Skeletal muscle tissue (tissue), 4 donors: ENCODE measurements around the gene COMMD10. TPM values are rescaled to one million over a fixed set of nuclear protein-coding genes. Genes with fewer than 3 reads are reported as not detected.
"Not testable (repeated sequence)": the region's sequence is repeated elsewhere in the genome, so short reads cannot be mapped to it uniquely, and the experiment has no call there.

Source experiments
- H3K27ac ChIP-seq: one replicate; pipeline ENCODE4 v1.7.0; 2013; ENCODE audit warnings: mild to moderate bottlenecking, low read depth, low read length, inconsistent platforms
- H3K27me3 ChIP-seq, 3 donors: one replicate each; pipeline ENCODE4 v1.7.0; 2013; ENCODE audit warnings: low read length in 3 of 3; ENCODE audit not compliant: control insufficient read depth in 3 of 3, insufficient read depth in 3 of 3
- H3K36me3 ChIP-seq, 3 donors: one replicate each; pipeline ENCODE4 v1.7.0; 2013; ENCODE audit warnings: low read length in 3 of 3; ENCODE audit not compliant: control insufficient read depth in 3 of 3, insufficient read depth in 3 of 3
- H3K4me1 ChIP-seq, 3 donors: one replicate each; pipeline ENCODE4 v1.7.0; 2013; ENCODE audit warnings: low read length in 3 of 3, mild to moderate bottlenecking in 3 of 3; ENCODE audit not compliant: control insufficient read depth in 3 of 3, insufficient read depth in 3 of 3
- H3K4me3 ChIP-seq, 3 donors: one replicate each; pipeline ENCODE4 v1.7.0; 2013; ENCODE audit warnings: low read length in 3 of 3
- H3K9ac ChIP-seq, 3 donors: one replicate each; pipeline ENCODE4 v1.7.0; 2013; ENCODE audit warnings: low read length in 3 of 3, mild to moderate bottlenecking in 3 of 3, moderate library complexity in 2 of 3, low read depth in 1 of 3
- H3K9me3 ChIP-seq, 3 donors: one replicate each; pipeline ENCODE4 v1.7.0; 2013; ENCODE audit warnings: low read length in 3 of 3; ENCODE audit not compliant: control insufficient read depth in 3 of 3
- total RNA-seq: library from RNA; depleted of rRNA; stranded (reverse); fragments of >200 nt; gene quantifications from one replicate; pipeline ENCODE4 v1.2.3, GENCODE V29; 2014
- donor health status: Osteomylitis.

COMMD10 gene
- total RNA-seq, 1 donor from 2014 or later = 37.1 TPM

GRCh38 chr5:116062352-116062751 lies 22.5 kb upstream of the COMMD10 start:
- Histone ChIP-seq H3K27me3 (peaks cover 0 to 4% (median 0%) of the 10 kb centered on the region in 3 donors), H3K4me3 (no peak overlapping the region), H3K9ac (no peak overlapping the region), H3K36me3 (no peaks in the 10 kb centered on the region), H3K9me3 (no peaks in the 10 kb centered on the region), H3K4me1 (no peaks in the 10 kb centered on the region), H3K27ac (no peak overlapping the region)

GRCh38 chr5:116063950-116064349 lies 20.9 kb upstream of the COMMD10 start:
- no peak overlapping the region for H3K9ac ChIP-seq
- peaks cover 0 to 4% (median 0%) of the 10 kb centered on the region in 3 donors for H3K27me3 ChIP-seq
- no peaks in the 10 kb centered on the region for H3K4me1 ChIP-seq
- H3K36me3 ChIP-seq = no peaks in the 10 kb centered on the region
- H3K4me3 ChIP-seq = no peak overlapping the region
- no peak overlapping the region for H3K27ac ChIP-seq
- no peaks in the 10 kb centered on the region for H3K9me3 ChIP-seq

GRCh38 chr5:116068028-116068632 lies 16.7 kb upstream of the COMMD10 start:
- no peak overlapping the region for H3K27ac ChIP-seq
- no peaks in the 10 kb centered on the region for H3K27me3 ChIP-seq
- no peaks in the 10 kb centered on the region for H3K36me3 ChIP-seq
- H3K9me3 ChIP-seq = no peaks in the 10 kb centered on the region
- H3K4me1 ChIP-seq = no peaks in the 10 kb centered on the region
- H3K4me3 ChIP-seq = no peak overlapping the region
- no peak overlapping the region for H3K9ac ChIP-seq

- H3K9ac ChIP-seq = no peak overlapping the region
- H3K4me3 ChIP-seq = no peak overlapping the region
- no peaks in the 10 kb centered on the region for H3K36me3 ChIP-seq
- H3K4me1 ChIP-seq = no peaks in the 10 kb centered on the region
- H3K9me3 ChIP-seq = no peaks in the 10 kb centered on the region
- no peaks in the 10 kb centered on the region for H3K27me3 ChIP-seq
- no peak overlapping the region for H3K27ac ChIP-seq
These were observed 13.6 kb upstream of the COMMD10 start for GRCh38 chr5:116071211-116071610.

GRCh38 chr5:116075191-116075831 lies 9.5 kb upstream of the COMMD10 start:
- no peaks in the 10 kb centered on the region for H3K9me3 ChIP-seq
- H3K4me3 ChIP-seq = no peak overlapping the region
- H3K4me1 ChIP-seq = no peaks in the 10 kb centered on the region
- no peak overlapping the region for H3K27ac ChIP-seq
- H3K27me3 ChIP-seq = no peaks in the 10 kb centered on the region
- no peaks in the 10 kb centered on the region for H3K36me3 ChIP-seq
- H3K9ac ChIP-seq = no peak overlapping the region

GRCh38 chr5:116076496-116076895 lies 8.3 kb upstream of the COMMD10 start:
- H3K27me3 ChIP-seq = no peaks in the 10 kb centered on the region
- no peak overlapping the region for H3K4me3 ChIP-seq
- no peaks in the 10 kb centered on the region for H3K4me1 ChIP-seq
- H3K9me3 ChIP-seq = no peaks in the 10 kb centered on the region
- no peak overlapping the region for H3K9ac ChIP-seq
- no peaks in the 10 kb centered on the region for H3K36me3 ChIP-seq
- no peak overlapping the region for H3K27ac ChIP-seq

- Histone ChIP-seq H3K9me3 (no peaks in the 10 kb centered on the region), H3K9ac (no peak overlapping the region), H3K27ac (no peak overlapping the region), H3K4me1 (no peaks in the 10 kb centered on the region), H3K36me3 (no peaks in the 10 kb centered on the region), H3K4me3 (no peak overlapping the region), H3K27me3 (no peaks in the 10 kb centered on the region)
These were observed 6.6 kb upstream of the COMMD10 start for GRCh38 chr5:116078199-116078598.

- Histone ChIP-seq H3K27me3 (no peaks in the 10 kb centered on the region), H3K36me3 (peaks cover 4 to 15% (median 5%) of the 10 kb centered on the region in 3 donors), H3K9me3 (no peaks in the 10 kb centered on the region), H3K27ac (no peak overlapping the region), H3K4me1 (peaks cover 7 to 13% (median 12%) of the 10 kb centered on the region in 3 donors), H3K4me3 (peak overlapping the region; percentile 97 to 98 (median 98)), H3K9ac (peak overlapping the region; percentile 90 to 96 (median 94))
These were observed 536 bp upstream of the COMMD10 start for GRCh38 chr5:116084287-116084691.

GRCh38 chr5:116086309-116086708 lies 1.5 kb downstream of the COMMD10 start:
- not testable (repeated sequence) for H3K9me3 ChIP-seq, H3K27me3 ChIP-seq, H3K27ac ChIP-seq, H3K9ac ChIP-seq
- peaks cover 7 to 13% (median 12%) of the 10 kb centered on the region in 3 donors for H3K4me1 ChIP-seq
- peaks cover 4 to 18% (median 5%) of the 10 kb centered on the region in 3 donors for H3K36me3 ChIP-seq
- peak overlapping the region in 2 of 3 donors; percentile 97 to 98 for H3K4me3 ChIP-seq

- Histone ChIP-seq H3K9me3 (no peaks in the 10 kb centered on the region), H3K27ac (no peak overlapping the region), H3K36me3 (peaks cover 4 to 26% (median 12%) of the 10 kb centered on the region in 3 donors), H3K9ac (no peak overlapping the region), H3K27me3 (no peaks in the 10 kb centered on the region), H3K4me1 (peaks cover 7 to 13% (median 12%) of the 10 kb centered on the region in 3 donors), H3K4me3 (no peak overlapping the region)
These were observed 3.2 kb downstream of the COMMD10 start for GRCh38 chr5:116088062-116088461.
